H7 (cell line): ENCODE data around the gene TPM4. TPM values are rescaled to one million over a fixed set of nuclear protein-coding genes. Genes with fewer than 3 reads are reported as not detected.

Experiments used
- DNase-seq: peaks from one replicate; pipeline ENCODE4 v3.0.0; 2012
- H3K27me3 ChIP-seq: 2 replicates; pipeline ENCODE4 v1.6.0; 2011; ENCODE audit warnings: mild to moderate bottlenecking, low read length; ENCODE audit not compliant: control insufficient read depth, insufficient read depth
- H3K36me3 ChIP-seq: replicated peaks from 2 replicates; pipeline ENCODE4 v1.5.1; 2011; ENCODE audit warnings: low read length; ENCODE audit not compliant: control insufficient read depth, insufficient read depth
- H3K4me3 ChIP-seq: 2 replicates; pipeline ENCODE4 v1.5.1; 2011; ENCODE audit warnings: low read depth, mild to moderate bottlenecking, control low read depth, low read length, moderate library complexity; ENCODE audit not compliant: insufficient read depth
- total RNA-seq: library from RNA; depleted of rRNA; stranded (reverse); fragments of >200 nt; shearing (Covaris generic); gene quantifications from 2 replicates; pipeline ENCODE4 v1.2.3, GENCODE V29; 2014

The TPM4 gene
- total RNA-seq, 1 experiment from 2014 or later, result 429 TPM

- Histone ChIP-seq H3K27me3 (no peaks in the 10 kb centered on the region), H3K4me3 (no peak overlapping the region), H3K36me3 (no peaks in the 10 kb centered on the region)
- DNase-seq, result no peak
Measured at GRCh38 chr19:16036941-16037340, 39.4 kb upstream of the TPM4 start.

GRCh38 chr19:16037424-16038195 lies 38.7 kb upstream of the TPM4 start:
- DNase-seq, result peak; percentile 39
- Histone ChIP-seq H3K36me3 (no peaks in the 10 kb centered on the region), H3K4me3 (no peak overlapping the region), H3K27me3 (peaks cover 2% of the 10 kb centered on the region; the same call in 1 of the 2 replicates)

DNA sequence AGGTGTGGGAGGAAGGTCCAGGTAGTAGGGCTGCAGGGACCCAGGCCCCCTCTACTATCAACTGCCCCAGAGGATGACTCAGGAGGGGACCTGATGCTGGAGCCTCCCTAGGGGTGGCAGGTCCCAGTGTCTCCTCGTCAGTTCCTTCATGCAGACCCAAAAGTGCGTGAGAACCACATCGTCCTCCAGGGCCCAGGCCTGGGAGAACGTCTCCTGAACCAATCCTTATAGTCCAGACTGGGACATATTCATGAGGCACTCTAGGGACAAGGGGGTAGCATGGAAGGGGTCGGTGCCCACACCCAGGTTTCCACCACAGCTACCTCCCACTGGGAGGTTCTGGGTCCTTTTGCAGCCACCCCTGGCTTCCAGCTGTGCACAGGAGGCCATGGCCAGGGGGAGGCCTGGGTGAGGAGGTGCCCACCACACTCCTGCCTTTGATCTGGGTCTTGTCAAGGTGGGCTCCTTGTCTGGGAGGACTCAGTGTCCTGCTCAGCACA lies 38.0 kb upstream of the TPM4 start:
- Histone ChIP-seq H3K36me3 (no peaks in the 10 kb centered on the region), H3K27me3 (peaks cover 2% of the 10 kb centered on the region; the same call in 1 of the 2 replicates), H3K4me3 (no peak overlapping the region)
- DNase-seq, result peak; percentile 27

DNA sequence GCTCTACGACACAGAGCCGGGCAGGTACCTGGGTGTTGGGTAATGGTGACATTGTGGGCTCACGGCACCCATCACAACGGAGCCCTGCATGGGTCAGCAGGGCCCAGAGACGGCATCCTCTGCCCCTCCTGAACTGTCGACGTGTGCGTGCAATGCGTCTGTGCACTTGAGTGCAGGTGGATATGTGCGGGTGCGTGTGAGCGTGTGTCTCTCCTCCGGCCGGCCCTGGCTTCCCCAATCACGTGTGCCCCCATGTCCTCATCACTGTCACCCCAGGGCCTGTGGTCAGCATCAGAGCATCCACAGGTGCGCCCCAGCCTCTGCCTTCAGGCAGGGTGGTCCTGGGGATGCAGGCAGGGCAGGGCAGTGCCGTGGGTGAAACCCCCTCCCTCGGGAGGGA lies 37.2 kb upstream of the TPM4 start:
- Histone ChIP-seq H3K36me3 (no peaks in the 10 kb centered on the region), H3K4me3 (no peak overlapping the region), H3K27me3 (peaks cover 2% of the 10 kb centered on the region; the same call in 1 of the 2 replicates)
- DNase-seq, result peak; percentile 25

DNA sequence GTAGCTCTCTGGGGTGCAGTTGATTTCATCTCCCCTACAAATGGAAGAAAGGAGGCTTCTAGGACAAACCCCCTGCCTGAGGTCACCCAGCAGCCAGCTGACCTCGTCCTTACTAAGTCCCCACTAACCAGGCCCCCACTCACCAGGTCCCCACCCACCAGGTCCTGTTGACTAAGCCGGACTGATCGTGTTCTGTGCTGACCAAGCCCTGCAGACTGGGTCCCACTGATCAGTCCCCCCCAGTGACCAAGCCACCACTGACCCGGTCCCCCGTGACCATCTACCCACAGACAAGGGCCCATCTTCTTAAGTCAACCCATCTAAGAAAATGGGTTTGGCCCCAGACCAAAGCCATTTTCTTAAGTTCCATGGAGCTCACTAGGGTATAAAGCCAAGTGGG lies 36.8 kb upstream of the TPM4 start:
- no peaks in the 10 kb centered on the region for H3K36me3 ChIP-seq
- DNase-seq, result peak; percentile 14
- H3K4me3 ChIP-seq, result no peak overlapping the region
- peaks cover 2% of the 10 kb centered on the region; the same call in 1 of the 2 replicates for H3K27me3 ChIP-seq

DNA sequence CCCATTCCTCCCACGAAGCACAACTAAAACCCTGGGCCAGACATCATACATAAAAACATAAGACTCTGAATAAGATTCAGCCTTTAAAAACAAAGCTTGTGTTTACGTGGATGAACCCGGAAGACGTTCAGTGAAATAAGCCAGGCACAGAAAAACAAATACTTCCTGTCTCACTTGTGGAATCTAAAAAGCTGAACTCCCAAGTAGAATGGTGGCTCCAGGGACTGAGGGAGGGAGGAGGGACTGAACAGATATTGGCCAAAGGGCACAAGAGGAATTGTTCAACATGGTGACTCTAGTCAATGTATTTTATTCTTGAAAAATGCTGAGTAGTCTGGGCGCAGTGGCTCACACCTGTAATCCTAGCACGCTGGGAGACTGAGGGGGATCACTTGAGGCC lies 35.7 kb upstream of the TPM4 start:
- Histone ChIP-seq H3K36me3 (no peaks in the 10 kb centered on the region), H3K27me3 (peaks cover 2% of the 10 kb centered on the region; the same call in 1 of the 2 replicates), H3K4me3 (no peak overlapping the region)
- DNase-seq, result no peak

GRCh38 chr19:16041299-16041990 lies 34.9 kb upstream of the TPM4 start:
- peaks cover 2% of the 10 kb centered on the region; the same call in 1 of the 2 replicates for H3K27me3 ChIP-seq
- H3K36me3 ChIP-seq, result no peaks in the 10 kb centered on the region
- DNase-seq, result peak; percentile 96
- H3K4me3 ChIP-seq, result no peak overlapping the region

DNA sequence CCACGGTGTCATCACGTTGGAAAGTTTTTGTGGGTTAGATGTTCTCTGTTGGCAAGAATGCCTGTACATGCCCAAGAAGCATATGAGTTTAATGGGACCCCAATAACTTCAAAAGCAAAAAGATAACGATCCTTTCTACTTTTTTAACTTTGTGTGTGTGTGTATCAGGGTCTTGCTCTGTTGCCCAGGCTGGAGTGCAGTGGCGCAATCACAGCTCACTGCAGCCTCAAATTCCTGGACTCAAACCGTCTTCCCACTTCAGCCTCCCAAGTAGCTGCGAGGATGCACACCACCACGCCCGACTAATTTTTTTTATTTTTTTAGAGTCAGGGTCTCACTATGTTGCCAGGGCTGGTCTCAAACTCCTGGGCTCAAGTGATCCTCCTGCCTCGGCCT lies 34.3 kb upstream of the TPM4 start:
- Histone ChIP-seq H3K36me3 (no peaks in the 10 kb centered on the region), H3K27me3 (peaks cover 2% of the 10 kb centered on the region; the same call in 1 of the 2 replicates), H3K4me3 (no peak overlapping the region)
- DNase-seq, result no peak

- peaks cover 2% of the 10 kb centered on the region; the same call in 1 of the 2 replicates for H3K27me3 ChIP-seq
- no peaks in the 10 kb centered on the region for H3K36me3 ChIP-seq
- H3K4me3 ChIP-seq, result no peak overlapping the region
- DNase-seq, result no peak
Measured at GRCh38 chr19:16042533-16043085, 33.7 kb upstream of the TPM4 start.

DNA sequence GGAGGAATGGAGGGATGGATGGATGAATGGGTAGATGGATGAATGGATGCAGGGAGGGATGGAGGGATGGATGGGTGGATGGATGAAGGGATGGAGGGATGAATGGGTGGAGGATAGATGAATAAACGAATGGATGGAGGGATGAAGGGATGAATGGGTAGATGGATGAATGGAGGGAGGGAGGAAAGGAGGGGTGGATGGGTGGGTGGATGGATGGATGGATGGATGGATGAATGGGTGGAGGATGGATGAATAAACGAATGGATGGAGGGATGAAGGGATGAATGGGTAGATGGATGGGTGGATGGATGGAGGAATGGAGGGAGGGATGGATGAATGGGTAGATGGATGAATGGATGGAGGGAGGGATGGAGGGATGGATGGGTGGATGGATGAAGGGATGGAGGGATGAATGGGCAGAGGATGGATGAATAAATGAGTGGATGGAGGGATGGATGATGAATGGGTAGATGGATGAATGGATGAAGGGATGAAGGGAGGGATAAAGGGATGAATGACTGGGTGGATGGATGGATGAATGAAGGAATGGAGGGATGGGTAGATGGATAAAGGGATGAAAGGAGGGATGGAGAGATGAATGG lies 33.0 kb upstream of the TPM4 start:
- no peak for DNase-seq
- peaks cover 2% of the 10 kb centered on the region; the same call in 1 of the 2 replicates for H3K27me3 ChIP-seq
- H3K36me3 ChIP-seq, result no peaks in the 10 kb centered on the region
- no peak overlapping the region for H3K4me3 ChIP-seq

DNA sequence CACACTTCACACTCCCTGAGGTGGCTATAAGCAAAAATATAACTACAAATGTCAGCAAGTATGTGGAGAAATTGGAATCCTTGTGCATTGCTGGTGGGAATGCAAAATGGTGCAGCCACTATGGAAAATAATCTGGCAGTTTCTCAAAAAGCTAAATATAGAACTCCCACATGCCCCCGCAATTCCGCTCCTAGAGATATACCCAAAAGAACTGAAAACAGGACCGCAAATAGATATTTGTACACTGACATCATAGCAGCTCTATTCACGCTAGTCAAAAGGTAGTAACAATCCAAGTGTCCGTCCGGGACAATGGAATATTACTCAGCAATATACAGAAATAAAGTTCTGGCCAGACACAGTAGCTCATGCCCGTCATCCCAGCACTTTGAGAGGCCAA lies 31.5 kb upstream of the TPM4 start:
- DNase-seq, result no peak
- Histone ChIP-seq H3K27me3 (peaks cover 2% of the 10 kb centered on the region; the same call in 1 of the 2 replicates), H3K4me3 (no peak overlapping the region), H3K36me3 (no peaks in the 10 kb centered on the region)

DNA sequence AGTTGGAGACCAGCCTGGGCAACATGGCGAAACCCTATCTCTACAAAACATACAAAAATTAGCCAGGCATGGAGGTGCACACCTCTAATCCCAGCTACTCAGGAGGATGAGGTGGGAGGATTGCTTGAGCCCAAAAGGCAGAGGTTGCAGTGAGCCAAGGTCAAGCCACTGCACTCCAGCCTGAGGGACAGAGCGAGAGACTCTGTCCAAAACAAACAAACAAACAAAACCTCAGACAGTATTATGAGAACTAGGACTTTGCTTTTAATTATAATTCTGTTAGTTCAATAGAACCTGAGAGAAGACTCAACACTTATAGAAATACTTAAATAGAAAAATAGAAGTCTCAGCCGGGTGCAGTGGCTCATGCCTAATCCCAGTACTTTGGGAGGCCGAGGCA lies 31.1 kb upstream of the TPM4 start:
- Histone ChIP-seq H3K27me3 (peaks cover 2% of the 10 kb centered on the region; the same call in 1 of the 2 replicates), H3K4me3 (no peak overlapping the region), H3K36me3 (no peaks in the 10 kb centered on the region)
- no peak for DNase-seq

GRCh38 chr19:16045893-16046292 lies 30.4 kb upstream of the TPM4 start:
- no peak overlapping the region for H3K4me3 ChIP-seq
- H3K36me3 ChIP-seq, result no peaks in the 10 kb centered on the region
- DNase-seq, result no peak
- peaks cover 2% of the 10 kb centered on the region; the same call in 1 of the 2 replicates for H3K27me3 ChIP-seq

GRCh38 chr19:16048583-16048982 lies 27.7 kb upstream of the TPM4 start:
- DNase-seq, result peak; percentile 4
- Histone ChIP-seq H3K27me3 (no peaks in the 10 kb centered on the region), H3K4me3 (no peak overlapping the region), H3K36me3 (no peaks in the 10 kb centered on the region)
